Stimulated activated naive CD8-positive, alpha-beta T cell treated with anti-CD3 and anti-CD28 coated beads, Interleukin-15, amount 100 ng/mL, for 72 hours (primary cell): ENCODE data around the gene PGM1.

Experiments used
- ATAC-seq: fragments of 150-1000 bp; cut with Tn5 transposase; 2 replicates; pipeline ENCODE4 v1.10.0; 2021; ENCODE audit warnings: mild to moderate bottlenecking, moderate library complexity
- DNase-seq, 2 donors: peaks; one replicate each; pipeline ENCODE4 v3.0.0; 2021 to 2022
- H3K27ac Mint-ChIP-seq, 2 donors: one replicate each; pipeline ENCODE4 v1.8.0; 2022; ENCODE audit warnings: mild to moderate bottlenecking in 2 of 2, mixed read lengths in 2 of 2, moderate library complexity in 2 of 2
- H3K27me3 Mint-ChIP-seq: one replicate; pipeline ENCODE4 v1.8.0; 2022; ENCODE audit warnings: mixed read lengths
- H3K4me1 Mint-ChIP-seq: one replicate; pipeline ENCODE4 v1.8.0; 2022; ENCODE audit warnings: mild to moderate bottlenecking, mixed read lengths
- H3K4me3 Mint-ChIP-seq, 2 donors: one replicate each; pipeline ENCODE4 v1.8.0; 2022; ENCODE audit warnings: mild to moderate bottlenecking in 2 of 2, mixed read lengths in 2 of 2, moderate library complexity in 1 of 2
- H3K9me3 Mint-ChIP-seq, 2 donors: one replicate each; pipeline ENCODE4 v1.8.0; 2022; ENCODE audit warnings: mixed read lengths in 2 of 2

Gene PGM1

DNA sequence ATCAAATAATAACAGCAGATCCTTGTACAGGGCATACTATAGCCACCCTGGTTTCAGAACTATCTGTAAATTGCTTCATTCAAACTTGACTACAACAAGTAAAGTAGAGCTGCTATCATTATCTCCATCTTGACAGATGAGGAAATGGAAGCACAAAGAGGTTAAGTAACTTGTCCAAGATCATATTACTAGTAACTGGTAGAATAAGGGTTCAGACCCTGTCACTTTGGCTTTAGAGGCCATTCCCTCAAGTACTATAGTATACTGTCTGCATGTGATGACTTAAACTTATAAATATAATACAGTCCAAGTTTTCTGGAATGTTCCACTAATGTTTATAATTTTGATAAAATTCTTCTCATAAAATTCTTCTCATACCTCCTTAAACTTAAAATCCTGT lies 24.8 kb downstream of the PGM1 start:
- no peaks in the 10 kb centered on the region for H3K27me3 Mint-ChIP-seq
- H3K27ac Mint-ChIP-seq: no peak overlapping the region
- no peak for ATAC-seq
- DNase-seq: no peak
- H3K4me1 Mint-ChIP-seq: no peaks in the 10 kb centered on the region
- no peaks in the 10 kb centered on the region for H3K9me3 Mint-ChIP-seq
- H3K4me3 Mint-ChIP-seq: no peak overlapping the region

DNA sequence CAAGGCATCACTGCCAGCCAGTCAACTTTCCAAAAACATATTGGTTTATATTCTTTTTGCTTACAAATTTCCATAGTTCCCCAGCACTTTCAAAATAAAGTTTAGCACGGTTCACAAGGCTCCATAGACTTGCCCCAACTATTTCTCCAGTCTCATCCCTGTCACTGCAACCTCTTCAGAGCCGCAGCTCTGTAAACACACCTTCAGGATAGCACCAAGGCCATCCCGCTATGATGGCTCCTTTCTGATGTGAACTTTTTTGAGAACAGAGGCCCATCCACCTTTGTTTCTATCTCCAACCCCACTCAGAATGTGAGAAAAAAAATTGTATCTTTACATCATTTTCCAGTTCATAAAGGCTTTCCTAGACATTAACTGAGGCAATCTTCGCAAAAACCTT lies 26.3 kb downstream of the PGM1 start:
- no peak for ATAC-seq
- Mint-ChIP-seq H3K27ac (no peak overlapping the region), H3K4me1 (peaks cover 5% of the 10 kb centered on the region), H3K4me3 (no peak overlapping the region), H3K27me3 (no peaks in the 10 kb centered on the region), H3K9me3 (no peaks in the 10 kb centered on the region)
- DNase-seq: no peak

GRCh38 chr1:63620671-63621070 lies 27.5 kb downstream of the PGM1 start:
- Mint-ChIP-seq H3K9me3 (no peaks in the 10 kb centered on the region), H3K27ac (no peak overlapping the region), H3K4me1 (peaks cover 5% of the 10 kb centered on the region), H3K4me3 (no peak overlapping the region), H3K27me3 (no peaks in the 10 kb centered on the region)
- no peak for DNase-seq
- no peak for ATAC-seq

- no peak for ATAC-seq
- no peak overlapping the region for H3K4me3 Mint-ChIP-seq
- DNase-seq: no peak
- H3K27ac Mint-ChIP-seq: no peak overlapping the region
- no peaks in the 10 kb centered on the region for H3K27me3 Mint-ChIP-seq
- H3K4me1 Mint-ChIP-seq: peaks cover 5% of the 10 kb centered on the region
- H3K9me3 Mint-ChIP-seq: no peaks in the 10 kb centered on the region
These were observed 27.9 kb downstream of the PGM1 start for GRCh38 chr1:63621075-63621474.

GRCh38 chr1:63621698-63622097 lies 28.5 kb downstream of the PGM1 start:
- H3K4me3 Mint-ChIP-seq: no peak overlapping the region
- DNase-seq: no peak
- H3K9me3 Mint-ChIP-seq: no peaks in the 10 kb centered on the region
- no peak for ATAC-seq
- no peak overlapping the region for H3K27ac Mint-ChIP-seq
- peaks cover 5% of the 10 kb centered on the region for H3K4me1 Mint-ChIP-seq
- no peaks in the 10 kb centered on the region for H3K27me3 Mint-ChIP-seq

GRCh38 chr1:63622849-63623566 lies 29.8 kb downstream of the PGM1 start:
- ATAC-seq (no peak), DNase-seq (no peak)
- H3K4me3 Mint-ChIP-seq: no peak overlapping the region
- no peaks in the 10 kb centered on the region for H3K27me3 Mint-ChIP-seq
- H3K27ac Mint-ChIP-seq: no peak overlapping the region
- H3K4me1 Mint-ChIP-seq: peaks cover 7% of the 10 kb centered on the region
- no peaks in the 10 kb centered on the region for H3K9me3 Mint-ChIP-seq

DNA sequence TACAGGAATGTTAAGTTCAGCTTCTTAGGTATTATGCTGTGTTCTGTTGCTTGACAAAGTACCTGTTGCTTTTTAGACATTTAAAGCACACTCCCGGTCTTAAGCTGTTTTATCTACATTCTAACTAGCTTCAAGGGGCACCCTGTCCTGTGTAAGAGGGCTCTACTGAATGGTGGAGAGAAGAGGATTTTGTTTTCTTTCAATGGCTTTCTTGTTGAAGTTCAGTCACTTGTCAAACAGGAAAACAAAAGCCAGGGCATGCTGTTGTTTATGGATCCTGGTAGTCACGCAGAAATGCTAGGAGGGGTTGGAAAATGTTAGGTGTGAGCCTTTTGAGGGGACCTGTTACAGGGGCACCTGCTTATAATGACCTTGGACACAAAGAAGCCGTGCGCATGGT lies 30.7 kb downstream of the PGM1 start:
- Mint-ChIP-seq H3K27ac (no peak overlapping the region), H3K4me1 (peaks cover 11% of the 10 kb centered on the region), H3K9me3 (no peaks in the 10 kb centered on the region), H3K4me3 (no peak overlapping the region), H3K27me3 (no peaks in the 10 kb centered on the region)
- DNase-seq (no peak), ATAC-seq (no peak)

DNA sequence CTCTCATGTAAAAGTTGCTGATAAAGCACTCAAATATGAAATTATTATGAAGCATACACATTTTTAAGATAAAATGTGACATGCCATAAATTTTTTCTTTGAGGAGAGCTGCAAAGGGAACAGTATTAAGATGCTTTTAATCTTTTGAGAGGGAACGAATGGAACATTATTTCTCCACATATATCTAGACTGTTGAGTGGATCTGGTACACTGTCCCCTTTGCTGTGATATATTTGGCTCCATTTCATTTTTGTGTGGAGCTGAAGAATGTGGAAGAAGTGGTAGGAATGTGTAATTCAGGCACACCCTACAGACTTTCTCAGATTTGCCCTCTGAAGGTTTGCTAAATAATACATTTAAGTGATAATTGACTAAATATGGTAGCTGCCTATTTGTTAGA lies 31.7 kb downstream of the PGM1 start:
- Mint-ChIP-seq H3K4me1 (peaks cover 11% of the 10 kb centered on the region), H3K4me3 (no peak overlapping the region), H3K27me3 (no peaks in the 10 kb centered on the region), H3K27ac (no peak overlapping the region), H3K9me3 (no peaks in the 10 kb centered on the region)
- ATAC-seq (no peak), DNase-seq (no peak)

DNA sequence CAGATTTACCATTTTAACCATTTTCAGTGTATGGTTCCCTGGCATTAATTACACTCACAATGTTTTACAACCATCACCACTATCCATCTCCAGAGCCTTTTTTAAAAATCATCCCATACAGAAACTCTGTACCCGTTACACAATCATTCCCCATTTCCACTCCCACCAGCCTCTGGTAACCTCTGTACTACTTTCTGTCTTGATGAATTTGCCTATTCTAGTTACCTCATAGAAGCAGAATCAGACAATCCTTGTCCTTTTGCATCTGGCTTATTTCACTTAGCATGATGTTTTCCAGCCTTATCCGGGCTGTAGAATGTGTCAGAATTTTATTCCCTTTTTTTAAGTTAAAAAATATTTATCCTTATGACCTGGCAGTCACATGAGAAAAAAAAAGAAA lies 33.0 kb downstream of the PGM1 start:
- H3K27me3 Mint-ChIP-seq: no peaks in the 10 kb centered on the region
- no peak overlapping the region for H3K27ac Mint-ChIP-seq
- H3K9me3 Mint-ChIP-seq: no peaks in the 10 kb centered on the region
- DNase-seq (no peak), ATAC-seq (no peak)
- H3K4me1 Mint-ChIP-seq: peaks cover 11% of the 10 kb centered on the region
- no peak overlapping the region for H3K4me3 Mint-ChIP-seq

- H3K4me3 Mint-ChIP-seq: no peak overlapping the region
- ATAC-seq (no peak), DNase-seq (no peak)
- H3K4me1 Mint-ChIP-seq: peaks cover 17% of the 10 kb centered on the region
- H3K9me3 Mint-ChIP-seq: no peaks in the 10 kb centered on the region
- H3K27ac Mint-ChIP-seq: no peak overlapping the region
- H3K27me3 Mint-ChIP-seq: no peaks in the 10 kb centered on the region
These were observed 35.4 kb downstream of the PGM1 start for GRCh38 chr1:63628607-63629006.

GRCh38 chr1:63630238-63630637 lies 37.0 kb downstream of the PGM1 start:
- Mint-ChIP-seq H3K9me3 (no peaks in the 10 kb centered on the region), H3K27ac (no peak overlapping the region), H3K27me3 (no peaks in the 10 kb centered on the region), H3K4me3 (no peak overlapping the region), H3K4me1 (peaks cover 12% of the 10 kb centered on the region)
- ATAC-seq: no peak
- no peak for DNase-seq

- no peak for DNase-seq
- H3K27ac Mint-ChIP-seq: no peak overlapping the region
- H3K4me1 Mint-ChIP-seq: peaks cover 12% of the 10 kb centered on the region
- no peak overlapping the region for H3K4me3 Mint-ChIP-seq
- H3K27me3 Mint-ChIP-seq: no peaks in the 10 kb centered on the region
- H3K9me3 Mint-ChIP-seq: no peaks in the 10 kb centered on the region
- no peak for ATAC-seq
These were observed 37.5 kb downstream of the PGM1 start for GRCh38 chr1:63630666-63631065.

DNA sequence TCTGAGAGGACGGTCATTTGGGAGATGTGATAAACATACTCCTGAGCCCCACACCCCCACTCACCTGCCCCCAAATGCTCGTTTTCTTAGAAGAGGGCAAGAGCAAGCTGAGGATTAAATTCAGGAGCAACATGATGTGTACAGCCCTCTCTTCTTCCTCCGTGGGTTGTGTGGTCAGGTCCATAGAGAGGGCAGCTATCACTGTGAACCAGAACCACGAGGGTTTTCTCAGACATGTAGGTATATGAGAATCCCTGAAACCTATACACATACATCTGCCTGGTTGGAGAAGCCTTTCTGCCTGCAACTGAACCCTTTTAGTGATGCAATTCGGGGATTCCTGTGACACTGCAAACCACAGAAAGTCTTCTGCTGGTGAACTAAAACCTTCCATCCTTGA lies 38.9 kb downstream of the PGM1 start:
- ATAC-seq: peak; percentile 76
- no peaks in the 10 kb centered on the region for H3K27me3 Mint-ChIP-seq
- peak overlapping the region in 1 of 2 donors; percentile 44 for H3K27ac Mint-ChIP-seq
- DNase-seq: no peak
- peaks cover 12% of the 10 kb centered on the region for H3K4me1 Mint-ChIP-seq
- H3K4me3 Mint-ChIP-seq: no peak overlapping the region
- H3K9me3 Mint-ChIP-seq: no peaks in the 10 kb centered on the region

DNA sequence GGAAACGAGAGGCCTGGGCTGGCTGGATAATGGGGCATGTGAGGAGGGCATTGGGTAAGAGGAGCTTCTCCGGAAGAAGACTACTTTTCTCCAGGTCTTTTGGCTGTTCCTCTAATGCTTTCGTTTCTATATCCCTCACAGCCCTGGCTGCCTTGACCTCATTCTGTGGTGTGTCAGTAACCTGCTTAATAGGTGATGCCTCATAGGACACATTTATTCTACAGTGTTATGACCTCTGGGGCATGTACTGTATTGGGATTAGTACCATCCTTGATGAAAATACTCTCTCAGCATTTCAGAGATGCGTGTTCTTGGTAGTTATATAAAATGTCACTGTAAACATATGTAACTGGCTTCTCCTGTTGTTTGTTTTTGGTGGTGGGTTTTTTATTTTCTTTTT lies 40.1 kb downstream of the PGM1 start:
- Mint-ChIP-seq H3K27ac (peak overlapping the region in 1 of 2 donors; percentile 67), H3K4me1 (peaks cover 8% of the 10 kb centered on the region), H3K4me3 (no peak overlapping the region), H3K9me3 (no peaks in the 10 kb centered on the region), H3K27me3 (no peaks in the 10 kb centered on the region)
- no peak for DNase-seq
- no peak for ATAC-seq

DNA sequence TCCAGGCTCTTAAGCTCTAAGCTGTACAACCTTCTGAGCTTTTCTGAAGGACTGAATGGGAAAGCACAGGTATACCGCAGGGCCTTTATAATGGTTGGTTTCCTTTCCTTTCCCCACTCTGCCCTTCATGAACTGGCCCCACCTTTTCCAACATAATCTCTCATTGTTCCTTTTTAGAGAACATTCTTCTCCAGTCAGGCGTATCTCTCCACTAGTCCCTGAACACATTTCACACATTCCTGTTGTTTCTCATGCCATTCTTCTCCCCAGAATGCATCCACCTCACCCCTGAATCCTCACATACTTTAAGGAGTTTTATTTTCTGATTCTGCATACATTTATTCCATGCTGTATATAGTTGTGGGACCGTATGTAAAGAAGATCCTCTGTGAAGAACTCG lies 41.3 kb downstream of the PGM1 start:
- H3K27ac Mint-ChIP-seq: peak overlapping the region in 1 of 2 donors; percentile 29
- no peaks in the 10 kb centered on the region for H3K27me3 Mint-ChIP-seq
- no peak for ATAC-seq
- peaks cover 7% of the 10 kb centered on the region for H3K4me1 Mint-ChIP-seq
- no peak overlapping the region for H3K4me3 Mint-ChIP-seq
- no peaks in the 10 kb centered on the region for H3K9me3 Mint-ChIP-seq
- DNase-seq: no peak

DNA sequence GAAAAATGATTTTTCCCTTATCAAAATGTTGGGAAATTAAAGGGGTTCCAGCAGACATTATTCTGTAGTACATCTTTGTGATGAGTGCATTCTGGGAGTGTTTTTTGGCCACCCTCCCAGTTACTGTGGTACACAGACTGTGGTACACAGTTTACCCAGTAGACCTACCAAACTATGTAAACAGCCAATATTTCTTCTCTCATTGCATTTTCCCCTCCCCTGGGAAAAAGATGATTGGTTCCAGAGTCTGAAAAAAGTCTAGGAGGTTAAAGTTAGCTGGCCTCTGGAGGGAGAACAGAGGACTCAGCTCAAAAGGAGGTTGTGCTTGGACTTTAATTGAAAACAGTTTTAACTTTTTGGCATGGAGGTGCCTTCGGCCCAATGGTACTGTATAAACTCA lies 42.5 kb downstream of the PGM1 start:
- DNase-seq: no peak
- no peak for ATAC-seq
- H3K27ac Mint-ChIP-seq: no peak overlapping the region
- no peak overlapping the region for H3K4me3 Mint-ChIP-seq
- no peaks in the 10 kb centered on the region for H3K27me3 Mint-ChIP-seq
- no peaks in the 10 kb centered on the region for H3K9me3 Mint-ChIP-seq
- peaks cover 7% of the 10 kb centered on the region for H3K4me1 Mint-ChIP-seq
